A549 (cell line): Measurements from ENCODE around the gene SLC23A2. TPM values are rescaled to one million over a fixed set of nuclear protein-coding genes. Genes with fewer than 3 reads are reported as not detected.

Source experiments
- ATAC-seq, 2 experiments: fragments of 200-7000 bp in 1 of 2; fragments of >200 bp in 1 of 2; cut with Nextera tagmentation in 1 of 2; cut with Tn5 transposase in 1 of 2; 3 replicates each; pipeline versions ENCODE4 v1.8.0 to v1.9.1; 2018 to 2020; ENCODE audit warnings: mild to moderate bottlenecking in 1 of 2, moderate library complexity in 1 of 2
- CTCF ChIA-PET: fragments of 300-600 bp; sonication (Branson Sonifier 250); formaldehyde crosslinking; extraction: SDS; loops from one replicate; lab custom pipeline; 2021; ENCODE audit warnings: antibody characterized with exemption, inconsistent platforms; lab: Yijun Ruan, JAX
- POLR2A ChIA-PET: fragments of 350-600 bp; formaldehyde crosslinking; extraction: SDS; loops from one replicate; lab custom pipeline; 2021; ENCODE audit warnings: antibody characterized with exemption, inconsistent platforms; lab: Yijun Ruan, JAX
- DNase-seq, 2 experiments: peaks; one replicate each; pipeline versions ENCODE4 v3.0.0 to v3.0.0-alpha.2; 2011 to 2016; ENCODE audit warnings: low read depth in 1 of 2, low spot score in 1 of 2
- FAIRE-seq: peaks from 2 replicates; lab custom pipeline; 2011; peaks lifted over from hg19 to GRCh38; lab: Jason Lieb, UNC
- H3K27ac ChIP-seq, 2 experiments: fragments of >200 bp; sonication (Bioruptor Twin); formaldehyde crosslinking; 3 replicates each; pipeline ENCODE4 v1.5.1; 2016 to 2017
- H3K4me1 ChIP-seq: fragments of >200 bp; sonication (Bioruptor Twin); formaldehyde crosslinking; 3 replicates; pipeline ENCODE4 v1.6.1; 2016
- H3K4me2 ChIP-seq: fragments of >200 bp; sonication (Bioruptor Twin); formaldehyde crosslinking; 3 replicates; pipeline ENCODE4 v1.6.1; 2016
- H3K4me3 ChIP-seq: fragments of >200 bp; sonication (Bioruptor Twin); formaldehyde crosslinking; 3 replicates; pipeline ENCODE4 v1.5.1; 2016
- H3K9me3 ChIP-seq: fragments of >200 bp; sonication (Bioruptor Twin); formaldehyde crosslinking; 3 replicates; pipeline ENCODE4 v1.6.1; 2016
- BCL3 ChIP-seq: fragments of >200 bp; sonication (Bioruptor Twin); formaldehyde crosslinking; IDR thresholded peaks from 3 replicates; pipeline ENCODE4 v1.6.1; 2016
- EHMT2 ChIP-seq: fragments of 200-600 bp; sonication (generic); IDR thresholded peaks from 2 replicates; pipeline ENCODE4 v1.6.1; 2016; ENCODE audit warnings: antibody characterized with exemption, low read depth, mild to moderate bottlenecking, moderate library complexity
- ESRRA ChIP-seq: fragments of 150-350 bp; IDR thresholded peaks from 2 replicates; pipeline ENCODE4 v1.6.1; 2014; ENCODE audit warnings: mild to moderate bottlenecking, low read length, borderline replicate concordance
- FOSB ChIP-seq: fragments of 250-450 bp; sonication (Bioruptor Pico); IDR thresholded peaks from 2 replicates; pipeline ENCODE4 v1.5.0; 2020; ENCODE audit warnings: mild to moderate bottlenecking, moderate library complexity
- FOXS1 ChIP-seq: fragments of 250-450 bp; sonication (Bioruptor Pico); IDR thresholded peaks from 2 replicates; pipeline ENCODE4 v1.5.0; 2020; ENCODE audit warnings: mild to moderate bottlenecking, moderate library complexity
- HEYL ChIP-seq: fragments of 250-450 bp; sonication (Bioruptor Pico); IDR thresholded peaks from 2 replicates; pipeline ENCODE4 v1.8.0; 2021; ENCODE audit warnings: mild to moderate bottlenecking, moderate library complexity
- HOXA7 ChIP-seq: fragments of 250-450 bp; sonication (Bioruptor Pico); IDR thresholded peaks from 2 replicates; pipeline ENCODE4 v1.5.0; 2020; ENCODE audit warnings: mild to moderate bottlenecking, moderate library complexity
- HOXB13 ChIP-seq: fragments of 250-450 bp; sonication (Bioruptor Pico); IDR thresholded peaks from 2 replicates; pipeline ENCODE4 v1.5.0; 2020; ENCODE audit warnings: low read depth, mild to moderate bottlenecking, moderate library complexity
- MAFK ChIP-seq: fragments of 450-650 bp; IDR thresholded peaks from 2 replicates; pipeline ENCODE4 v1.6.1; 2014; ENCODE audit not compliant: partially characterized antibody
- MAZ ChIP-seq: fragments of 150-350 bp; IDR thresholded peaks from 2 replicates; pipeline ENCODE4 v1.6.1; 2014; ENCODE audit warnings: antibody characterized with exemption, low read depth, low read length, borderline replicate concordance
- NFE2L2 ChIP-seq: fragments of 150-350 bp; conservative IDR thresholded peaks from 2 replicates; pipeline ENCODE4 v1.6.1; 2014; ENCODE audit warnings: low read length
- NR3C1 ChIP-seq: fragments of >200 bp; sonication (Bioruptor Twin); formaldehyde crosslinking; IDR thresholded peaks from 3 replicates; pipeline ENCODE4 v1.6.1; 2017
- POLR2AphosphoS2 ChIP-seq: conservative IDR thresholded peaks from 2 replicates; pipeline ENCODE4 v1.6.1; 2012; ENCODE audit warnings: low read length, improper control_type of control experiment, inconsistent platforms
- SREBF2 ChIP-seq: fragments of 450-650 bp; IDR thresholded peaks from 2 replicates; pipeline ENCODE4 v1.6.1; 2014; ENCODE audit warnings: mild to moderate bottlenecking, moderate library complexity
- ZFP36 ChIP-seq: fragments of 450-650 bp; IDR thresholded peaks from 2 replicates; pipeline ENCODE4 v1.6.1; 2014; ENCODE audit warnings: borderline replicate concordance; ENCODE audit not compliant: partially characterized antibody
- WGBS: methylation state at CpG from one replicate; pipeline ENCODE4 v1.1.6; 2017; ENCODE audit errors: missing lambda C conversion rate; 5-methylcytosine and 5-hydroxymethylcytosine counted together
- polyA plus RNA-seq, 4 experiments: library from polyadenylated mRNA; depleted of rRNA in 3 of 4; stranded (reverse); fragments of >200 nt; fragmentation: RNase III in 1 of 4; extraction: RNeasy Plus Mini Kit Qiagen cat#74134 plus additional on column Dnase treatment in 1 of 4; gene quantifications; 2 replicates in 3 of 4; 3 replicates in 1 of 4; pipeline ENCODE4 v1.2.3, GENCODE V29; 2011 to 2017
- TF ChIP-seq, protein P1 (sequence below): fragments of 200-600 bp; sonication (generic); IDR thresholded peaks from 2 replicates; pipeline ENCODE4 v1.6.1; 2016; ENCODE audit warnings: antibody characterized with exemption, mild to moderate bottlenecking, moderate library complexity
- TF ChIP-seq, protein P2 (sequence below): IDR thresholded peaks from 2 replicates; pipeline ENCODE4 v1.6.1; 2012; ENCODE audit warnings: low read depth, borderline replicate concordance

SLC23A2 gene
- polyA plus RNA-seq, 2 of the 4 experiments (the other 2 are of a cell fraction): 13.1 to 47.8 TPM

- H3K4me3 ChIP-seq: no peak overlapping the region
- 91% methylated on average over 19 of the region's 19 CpGs for WGBS
Measured at GRCh38 chr20:4856022-4856755, 145.1 kb downstream of the SLC23A2 start.

DNA sequence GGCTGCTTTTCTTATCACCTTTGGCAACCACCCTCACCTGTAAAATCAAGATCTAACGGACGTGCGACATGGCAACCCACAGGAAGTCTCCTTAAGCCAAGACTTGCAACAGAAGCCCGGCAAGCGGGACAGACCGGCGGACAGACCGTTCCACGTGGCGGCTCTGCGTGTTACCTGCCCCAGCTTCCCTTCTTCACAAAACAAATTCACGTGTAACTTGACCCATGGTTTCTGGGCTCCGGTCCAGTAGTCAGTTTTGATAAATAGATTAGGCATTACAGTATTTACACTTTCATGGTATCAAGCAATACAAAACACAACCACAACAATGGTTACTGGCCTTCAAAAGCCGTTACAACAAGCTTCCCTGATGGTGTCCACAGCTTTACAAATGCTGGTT, 145.8 kb downstream of the SLC23A2 start:
- Histone ChIP-seq H3K4me2 (no peak overlapping the region), H3K9me3 (no peaks in the 10 kb centered on the region), H3K4me1 (no peaks in the 10 kb centered on the region), H3K27ac (no peak overlapping the region), H3K4me3 (no peak overlapping the region)
- ATAC-seq (no peak), FAIRE-seq (no peak), DNase-seq (no peak)
- POLR2A ChIA-PET: no interaction called here
- CTCF ChIA-PET: interaction anchor here (0.6 to 1.5 kb wide), 2 partner anchors 245 to 299 kb away, joined by 4 to 5 read pairs; no protein-coding TSS in a partner anchor
- whole genome bisulfite sequencing: 85% methylated on average over 14 of the region's 14 CpGs
- TF ChIP-seq FOSB (CRISPR knock-in tag) (no peak), POLR2AphosphoS2 (no peak), HOXB13 (CRISPR knock-in tag) (no peak), ESRRA (no peak), NFE2L2 (no peak)
- TF ChIP-seq, protein P1, sequence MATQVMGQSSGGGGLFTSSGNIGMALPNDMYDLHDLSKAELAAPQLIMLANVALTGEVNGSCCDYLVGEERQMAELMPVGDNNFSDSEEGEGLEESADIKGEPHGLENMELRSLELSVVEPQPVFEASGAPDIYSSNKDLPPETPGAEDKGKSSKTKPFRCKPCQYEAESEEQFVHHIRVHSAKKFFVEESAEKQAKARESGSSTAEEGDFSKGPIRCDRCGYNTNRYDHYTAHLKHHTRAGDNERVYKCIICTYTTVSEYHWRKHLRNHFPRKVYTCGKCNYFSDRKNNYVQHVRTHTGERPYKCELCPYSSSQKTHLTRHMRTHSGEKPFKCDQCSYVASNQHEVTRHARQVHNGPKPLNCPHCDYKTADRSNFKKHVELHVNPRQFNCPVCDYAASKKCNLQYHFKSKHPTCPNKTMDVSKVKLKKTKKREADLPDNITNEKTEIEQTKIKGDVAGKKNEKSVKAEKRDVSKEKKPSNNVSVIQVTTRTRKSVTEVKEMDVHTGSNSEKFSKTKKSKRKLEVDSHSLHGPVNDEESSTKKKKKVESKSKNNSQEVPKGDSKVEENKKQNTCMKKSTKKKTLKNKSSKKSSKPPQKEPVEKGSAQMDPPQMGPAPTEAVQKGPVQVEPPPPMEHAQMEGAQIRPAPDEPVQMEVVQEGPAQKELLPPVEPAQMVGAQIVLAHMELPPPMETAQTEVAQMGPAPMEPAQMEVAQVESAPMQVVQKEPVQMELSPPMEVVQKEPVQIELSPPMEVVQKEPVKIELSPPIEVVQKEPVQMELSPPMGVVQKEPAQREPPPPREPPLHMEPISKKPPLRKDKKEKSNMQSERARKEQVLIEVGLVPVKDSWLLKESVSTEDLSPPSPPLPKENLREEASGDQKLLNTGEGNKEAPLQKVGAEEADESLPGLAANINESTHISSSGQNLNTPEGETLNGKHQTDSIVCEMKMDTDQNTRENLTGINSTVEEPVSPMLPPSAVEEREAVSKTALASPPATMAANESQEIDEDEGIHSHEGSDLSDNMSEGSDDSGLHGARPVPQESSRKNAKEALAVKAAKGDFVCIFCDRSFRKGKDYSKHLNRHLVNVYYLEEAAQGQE: no peak

More at GRCh38 chr20:4856022-4856755, 145.1 kb downstream of the SLC23A2 start:
- ChIA-PET POLR2A (no interaction called here), CTCF (interaction anchor here (0.6 to 2.2 kb wide), 4 partner anchors 16 to 299 kb away, joined by 4 to 8 read pairs (median 6); no protein-coding TSS in a partner anchor)
- Histone ChIP-seq H3K27ac (no peak overlapping the region), H3K9me3 (no peaks in the 10 kb centered on the region), H3K4me2 (no peak overlapping the region), H3K4me1 (no peaks in the 10 kb centered on the region)
- ATAC-seq (no peak), DNase-seq (no peak), FAIRE-seq (no peak)
- TF ChIP-seq HOXA7 (no peak), NR3C1 (no peak), SREBF2 (no peak), ZFP36 (no peak), EHMT2 (no peak), HEYL (CRISPR knock-in tag) (no peak), FOXS1 (CRISPR knock-in tag) (no peak), MAZ (no peak), MAFK (no peak), ESRRA (no peak), BCL3 (no peak)
- TF ChIP-seq, protein P2, sequence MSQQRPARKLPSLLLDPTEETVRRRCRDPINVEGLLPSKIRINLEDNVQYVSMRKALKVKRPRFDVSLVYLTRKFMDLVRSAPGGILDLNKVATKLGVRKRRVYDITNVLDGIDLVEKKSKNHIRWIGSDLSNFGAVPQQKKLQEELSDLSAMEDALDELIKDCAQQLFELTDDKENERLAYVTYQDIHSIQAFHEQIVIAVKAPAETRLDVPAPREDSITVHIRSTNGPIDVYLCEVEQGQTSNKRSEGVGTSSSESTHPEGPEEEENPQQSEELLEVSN: no peak
- TF ChIP-seq, protein P1: no peak
